Lower lobe of right lung (tissue), 2 donors: ENCODE results near the gene EN2. TPM values are rescaled to one million over a fixed set of nuclear protein-coding genes. Genes with fewer than 3 reads are reported as not detected.

Experiments
- ATAC-seq, 2 donors: fragments of 200-7000 bp; cut with Tn5 transposase; one replicate each; pipeline ENCODE4 v1.9.1; 2020 to 2022; ENCODE audit warnings: mild to moderate bottlenecking in 2 of 2, moderate library complexity in 2 of 2
- DNase-seq: peaks from one replicate; pipeline ENCODE4 v3.0.0-alpha.2; 2020
- H3K27ac ChIP-seq: fragments of 200-600 bp; one replicate; pipeline ENCODE4 v1.8.0; 2022
- H3K27me3 ChIP-seq: fragments of 200-600 bp; one replicate; pipeline ENCODE4 v1.8.0; 2022; ENCODE audit warnings: low read depth
- H3K36me3 ChIP-seq: fragments of 200-600 bp; one replicate; pipeline ENCODE4 v1.8.0; 2022; ENCODE audit warnings: mild to moderate bottlenecking
- H3K4me1 ChIP-seq: fragments of 200-600 bp; one replicate; pipeline ENCODE4 v1.8.0; 2022
- H3K4me3 ChIP-seq: fragments of 200-600 bp; one replicate; pipeline ENCODE4 v1.8.0; 2022; ENCODE audit warnings: mild to moderate bottlenecking
- H3K9me3 ChIP-seq: fragments of 200-600 bp; one replicate; pipeline ENCODE4 v1.8.0; 2022
- CTCF ChIP-seq: fragments of 200-600 bp; IDR thresholded peaks from one replicate; pipeline ENCODE4 v1.8.0; 2022; ENCODE audit warnings: antibody characterized with exemption, mild to moderate bottlenecking
- intact Hi-C: fragments of 100-400 bp; cut with DNase I; formaldehyde crosslinking; loops from one replicate; pipeline ENCODE4 v1.11.0; 2022
- total RNA-seq: library from RNA; stranded (reverse); fragmentation: NEBNext Ultra II Directional; extraction: Animal tissue kit (Norgen Biotek cat#: 25700); gene quantifications from one replicate; pipeline ENCODE4 v1.2.1, GENCODE V29; 2021
- donor health status: DM: no; HTN: yes; CAD: no; lungs with severe emphysema.

The EN2 gene
- total RNA-seq, 1 donor from 2014 or later: not detected

GRCh38 chr7:155460926-155461613, 3.1 kb downstream of the EN2 start:
- Histone ChIP-seq H3K27me3 (peaks cover 96% of the 10 kb centered on the region), H3K27ac (no peak overlapping the region), H3K4me1 (peaks cover 21% of the 10 kb centered on the region), H3K9me3 (no peaks in the 10 kb centered on the region), H3K4me3 (no peak overlapping the region), H3K36me3 (no peaks in the 10 kb centered on the region)
- intact Hi-C loops: no loop called here
- DNase-seq (no peak), ATAC-seq (no peak)
- no peak for TF ChIP-seq CTCF

- Histone ChIP-seq H3K27me3 (peaks cover 96% of the 10 kb centered on the region), H3K9me3 (no peaks in the 10 kb centered on the region), H3K27ac (no peak overlapping the region), H3K4me1 (peaks cover 26% of the 10 kb centered on the region), H3K36me3 (no peaks in the 10 kb centered on the region), H3K4me3 (no peak overlapping the region)
- intact Hi-C loops: no loop called here
- no peak for DNase-seq
- no peak for TF ChIP-seq CTCF
- ATAC-seq: no peak
Measured at GRCh38 chr7:155461631-155462030, 3.7 kb downstream of the EN2 start.

- Histone ChIP-seq H3K27me3 (peaks cover 96% of the 10 kb centered on the region), H3K4me1 (peaks cover 26% of the 10 kb centered on the region), H3K27ac (no peak overlapping the region), H3K36me3 (no peaks in the 10 kb centered on the region), H3K9me3 (no peaks in the 10 kb centered on the region), H3K4me3 (no peak overlapping the region)
- intact Hi-C loops: no loop called here
- no peak for TF ChIP-seq CTCF
- ATAC-seq (no peak), DNase-seq (no peak)
Measured at GRCh38 chr7:155462163-155462735, 4.3 kb downstream of the EN2 start.

- H3K27me3 ChIP-seq: peaks cover 100% of the 10 kb centered on the region
- intact Hi-C loops: no loop called here
- no peak for ATAC-seq
- peaks cover 35% of the 10 kb centered on the region for H3K4me1 ChIP-seq
- H3K9me3 ChIP-seq: no peaks in the 10 kb centered on the region
- no peaks in the 10 kb centered on the region for H3K36me3 ChIP-seq
- TF ChIP-seq CTCF: no peak
- H3K27ac ChIP-seq: no peak overlapping the region
- DNase-seq: no peak
- no peak overlapping the region for H3K4me3 ChIP-seq
Measured at GRCh38 chr7:155463114-155463811, 5.3 kb downstream of the EN2 start.

GRCh38 chr7:155464183-155464582, 6.3 kb downstream of the EN2 start:
- no peak for DNase-seq
- Histone ChIP-seq H3K36me3 (no peaks in the 10 kb centered on the region), H3K4me3 (no peak overlapping the region), H3K9me3 (no peaks in the 10 kb centered on the region), H3K27me3 (peaks cover 100% of the 10 kb centered on the region), H3K4me1 (peaks cover 35% of the 10 kb centered on the region), H3K27ac (no peak overlapping the region)
- ATAC-seq: no peak
- intact Hi-C loops: no loop called here
- no peak for TF ChIP-seq CTCF
